HEK293T (cell line): ENCODE measurements around the gene BGN.

Experiments used
- ELF4 ChIP-seq: fragments of 450-650 bp; IDR thresholded peaks from 2 replicates; pipeline ENCODE4 v1.6.1; 2017; ENCODE audit warnings: antibody characterized with exemption
- FOXK2 ChIP-seq: fragments of 450-650 bp; IDR thresholded peaks from 2 replicates; pipeline ENCODE4 v1.6.1; 2016; ENCODE audit warnings: mild to moderate bottlenecking
- FOXM1 ChIP-seq: fragments of 450-650 bp; IDR thresholded peaks from 2 replicates; pipeline ENCODE4 v1.6.1; 2017; ENCODE audit warnings: mild to moderate bottlenecking, borderline replicate concordance
- SP1 ChIP-seq: fragments of 450-650 bp; IDR thresholded peaks from 2 replicates; pipeline ENCODE4 v1.6.1; 2017

- TF ChIP-seq SP1 (no peak), ELF4 (no peak), FOXM1 (no peak), FOXK2 (no peak)
Measured at GRCh38 chrX:153446950-153447580, 47.7 kb upstream of the BGN start.
